GM19043 (cell line): ENCODE results near the gene SOS1.
A peak's percentile ranks its signal among the peaks of the same experiment; 100 is the strongest.
"Not testable (repeated sequence)": the region's sequence is repeated elsewhere in the genome, so short reads cannot be mapped to it uniquely, and the experiment has no call there.

Experiments used
- ATAC-seq: cut with Tn5 transposase; IDR thresholded peaks from one replicate; pipeline ENCODE4 v1.9.1; 2021; ENCODE audit warnings: low read depth; ENCODE audit not compliant: unreplicated experiment

The SOS1 gene

GRCh38 chr2:39107724-39108273 lies 13.1 kb downstream of the SOS1 start:
- no peak for ATAC-seq

- no peak for ATAC-seq
Observed at GRCh38 chr2:39107156-39107555, 13.7 kb downstream of the SOS1 start.

DNA sequence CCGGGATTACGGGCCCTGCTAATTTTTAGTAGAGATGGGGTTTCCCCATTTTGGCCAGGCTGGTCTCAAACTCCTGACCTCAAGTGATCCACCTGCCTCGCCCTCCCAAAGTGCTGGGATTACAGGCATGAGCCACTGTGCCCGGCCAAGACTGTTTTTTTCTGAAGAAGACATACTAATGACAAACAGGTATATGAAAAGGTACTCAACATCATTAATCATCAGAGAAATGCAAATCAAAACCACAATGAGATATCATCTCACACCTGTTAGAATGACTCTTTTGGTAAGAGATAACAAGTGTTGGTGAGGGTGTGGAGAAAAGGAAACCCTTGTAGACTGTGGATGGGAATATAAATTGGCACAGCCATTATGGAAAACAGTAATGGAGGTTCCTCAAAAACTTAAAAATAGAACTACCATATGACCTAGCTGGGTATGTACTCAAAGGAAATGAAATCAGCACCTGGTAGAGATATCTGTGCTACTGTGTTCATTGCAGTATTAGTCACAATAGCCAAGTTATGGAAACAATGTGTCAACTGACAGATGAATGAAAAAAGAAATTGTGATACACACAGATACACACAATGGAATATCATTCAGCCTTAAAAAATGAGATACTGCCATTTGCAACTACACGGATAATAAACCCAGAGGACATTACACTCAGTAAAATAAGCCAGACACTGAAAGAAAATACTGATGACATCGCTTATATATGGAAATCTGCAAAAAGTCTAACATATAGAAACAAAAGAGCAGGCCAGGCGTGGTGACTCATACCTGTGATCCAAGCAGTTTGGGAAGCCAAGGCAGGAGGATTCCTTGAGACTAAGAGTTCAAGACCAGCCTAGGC lies 20.8 kb downstream of the SOS1 start:
- peak; percentile 66 for ATAC-seq

- no peak for ATAC-seq
Observed at GRCh38 chr2:39099310-39099869, 21.5 kb downstream of the SOS1 start.

- no peak for ATAC-seq
Observed at GRCh38 chr2:39095624-39096023, 25.2 kb downstream of the SOS1 start.

- ATAC-seq, result peak; percentile 83
Observed at GRCh38 chr2:39094717-39095363, 26.0 kb downstream of the SOS1 start.

- ATAC-seq, result no peak
Observed at GRCh38 chr2:39093218-39093898, 27.5 kb downstream of the SOS1 start.

GRCh38 chr2:39091543-39091942 lies 29.3 kb downstream of the SOS1 start:
- no peak for ATAC-seq

DNA sequence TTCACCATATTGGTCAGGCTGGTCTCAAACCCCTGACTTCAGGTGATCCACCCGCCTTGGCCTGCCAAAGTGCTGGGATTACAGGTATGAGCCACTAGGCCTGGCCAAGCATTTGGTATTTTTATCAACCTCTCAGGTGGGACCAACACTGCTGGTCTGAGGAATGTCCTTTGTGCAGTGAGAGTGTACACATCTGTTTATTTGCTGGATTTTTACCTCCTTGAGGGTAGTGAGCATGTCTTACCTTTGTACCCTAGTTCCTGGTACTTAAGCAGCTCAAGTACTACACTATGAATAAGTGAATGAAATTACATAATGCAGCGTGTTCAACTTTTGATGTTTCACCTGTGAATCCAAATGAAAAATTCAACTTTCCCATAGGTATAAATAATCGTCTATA lies 29.8 kb downstream of the SOS1 start:
- no peak for ATAC-seq

DNA sequence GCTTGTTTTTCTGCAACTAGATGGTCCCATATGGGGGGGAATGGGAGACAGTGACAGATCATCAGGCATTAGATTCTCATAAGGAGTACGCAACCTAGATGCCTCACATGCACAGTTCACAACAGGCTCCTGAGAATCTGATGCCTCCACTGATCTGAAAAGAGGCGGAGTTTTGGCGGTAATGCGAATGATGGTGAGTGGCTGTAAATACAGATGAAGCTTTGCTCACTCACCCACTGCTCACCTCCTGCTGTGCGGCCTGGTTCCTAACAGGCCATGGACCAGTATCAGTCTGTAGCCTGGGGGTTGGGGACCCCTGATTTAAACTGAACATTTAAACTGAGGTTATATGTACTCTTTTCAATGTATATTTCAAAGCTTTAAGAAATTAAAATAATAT lies 40.7 kb downstream of the SOS1 start:
- no peak for ATAC-seq

DNA sequence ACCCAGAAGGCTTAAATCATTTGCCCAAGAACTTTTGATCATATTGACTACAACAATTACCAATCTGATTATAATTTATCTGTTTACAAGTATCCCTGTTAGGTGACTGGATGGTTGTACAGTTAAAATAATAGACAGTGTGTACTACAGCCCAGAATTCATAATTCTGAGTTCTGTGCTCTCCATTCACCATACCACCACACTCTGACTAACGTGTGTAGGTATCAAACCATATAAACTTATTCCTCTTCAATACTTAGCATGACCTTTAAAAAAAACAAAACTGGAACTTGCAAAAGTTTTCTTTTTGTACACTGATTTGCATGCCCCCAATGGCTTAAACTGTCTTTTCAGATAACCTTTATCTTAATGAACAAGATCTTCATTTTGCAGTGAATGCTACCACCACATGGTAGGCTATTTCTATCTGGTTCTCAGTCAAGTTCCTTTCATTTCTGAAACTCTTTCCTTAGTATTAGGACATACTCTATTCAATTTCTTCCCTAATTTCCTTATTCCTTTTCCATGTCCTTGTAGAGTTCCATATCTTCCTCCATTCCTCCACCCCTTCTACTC lies 50.9 kb downstream of the SOS1 start:
- ATAC-seq, result no peak

- ATAC-seq, result no peak
Observed at GRCh38 chr2:39069136-39069515, 51.7 kb downstream of the SOS1 start.

DNA sequence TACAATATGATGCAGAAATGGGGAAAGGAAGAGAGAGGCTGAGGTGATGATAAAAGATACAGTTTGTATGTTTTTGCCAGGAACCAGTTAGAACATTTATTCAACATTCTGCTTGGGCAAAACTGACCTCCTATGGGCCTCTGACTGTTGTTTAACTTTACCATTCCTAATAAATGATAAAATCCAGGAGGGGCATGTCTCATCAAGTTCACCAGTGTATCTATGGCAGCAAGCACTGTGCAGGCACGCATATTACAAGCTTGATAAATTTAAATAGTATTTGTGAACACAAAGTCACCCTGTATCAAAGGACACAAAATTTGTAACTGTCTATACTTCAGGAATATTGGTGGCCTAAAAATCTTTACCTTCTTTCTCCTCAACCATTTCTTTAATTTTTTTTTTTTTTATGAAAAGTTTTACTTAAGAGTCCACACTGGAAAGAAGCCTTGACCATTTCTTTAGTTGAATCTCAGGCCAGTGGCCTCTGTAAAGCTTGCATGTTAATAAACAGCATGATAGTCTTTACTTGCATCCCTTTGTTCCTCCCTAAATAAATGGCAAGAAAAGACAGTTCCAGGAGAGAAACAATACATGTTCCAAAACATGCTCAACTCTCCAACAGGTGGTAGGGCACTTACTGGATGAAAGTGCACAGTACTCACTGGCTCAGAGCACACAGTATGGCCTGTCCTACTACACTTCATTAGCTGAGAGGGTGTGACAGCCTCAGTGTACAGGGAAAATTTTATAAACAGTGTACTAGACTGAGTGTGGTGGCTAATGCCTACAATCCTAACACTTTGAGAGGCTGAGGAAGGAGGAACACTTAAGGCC lies 52.3 kb downstream of the SOS1 start:
- no peak for ATAC-seq

DNA sequence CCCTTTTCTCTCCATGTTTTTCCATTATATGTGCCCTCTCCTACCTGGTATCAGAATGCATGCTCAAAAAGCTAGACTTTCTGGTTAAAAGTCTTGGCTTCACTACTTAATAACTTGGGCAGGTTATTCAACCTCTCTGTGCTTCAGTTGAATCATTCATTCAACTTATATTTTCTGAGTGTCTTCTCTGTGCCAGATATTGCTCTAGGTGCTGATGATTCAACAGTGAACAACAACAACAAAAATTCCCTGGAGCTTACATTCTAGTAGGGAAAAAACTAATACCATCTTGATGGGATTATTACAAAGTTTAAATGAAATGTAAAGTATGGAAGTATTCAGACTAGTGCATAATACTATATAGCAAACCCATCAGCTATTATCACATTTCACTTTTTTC lies 55.2 kb downstream of the SOS1 start:
- ATAC-seq, result no peak

- no peak for ATAC-seq
Observed at GRCh38 chr2:39062320-39062719, 58.5 kb downstream of the SOS1 start.

- ATAC-seq, result no peak
Observed at GRCh38 chr2:39061280-39061679, 59.6 kb downstream of the SOS1 start.

DNA sequence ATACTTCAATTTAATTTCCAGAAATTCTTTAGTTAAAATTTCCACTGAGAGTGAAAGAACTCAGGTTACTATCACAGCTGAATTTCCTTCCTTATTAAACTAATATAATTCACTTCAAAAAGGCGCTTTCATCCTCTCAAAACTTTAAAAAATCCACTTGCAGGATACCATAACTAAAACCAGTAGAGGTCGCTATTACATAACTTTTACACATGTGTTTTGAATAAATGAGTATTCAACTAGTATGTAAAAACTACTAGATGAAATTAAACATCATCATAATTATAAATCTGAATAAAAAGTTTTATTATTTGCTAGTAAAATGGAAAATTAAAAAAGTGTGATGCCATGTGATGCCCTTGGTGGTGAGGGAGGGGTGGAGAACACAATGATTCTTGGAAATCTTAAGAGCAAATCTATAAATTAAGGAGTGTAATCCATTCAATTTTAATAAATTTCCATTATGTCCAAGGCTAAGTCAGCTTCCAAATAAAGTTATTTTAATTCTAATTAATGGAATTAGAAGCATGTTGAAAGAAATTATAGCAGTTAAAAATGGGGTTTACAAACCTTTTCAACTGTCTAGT lies 61.4 kb downstream of the SOS1 start:
- ATAC-seq, result no peak

GRCh38 chr2:39058101-39058500 lies 62.8 kb downstream of the SOS1 start:
- ATAC-seq, result no peak

GRCh38 chr2:39052665-39053064 lies 68.2 kb downstream of the SOS1 start:
- not testable (repeated sequence) for ATAC-seq
